Uterus (tissue), 4 donors: ENCODE data around the gene TTC24. TPM values are rescaled to one million over a fixed set of nuclear protein-coding genes. Genes with fewer than 3 reads are reported as not detected.

Experiments used
- DNase-seq, 2 donors: peaks; one replicate each; pipeline ENCODE4 v3.0.0-alpha.2; 2019 to 2020
- H3K27ac ChIP-seq, 2 donors: fragments of 200-600 bp; sonication (generic); 1 replicate in 1 of 2; 2 replicates in 1 of 2; pipeline ENCODE4 v1.5.1; 2016 to 2018
- H3K27me3 ChIP-seq, 2 donors: fragments of 200-600 bp; sonication (generic); one replicate each; pipeline ENCODE4 v1.5.1; 2018 to 2019; ENCODE audit warnings: control low read depth in 1 of 2
- H3K36me3 ChIP-seq, 2 donors: fragments of 200-600 bp; sonication (generic); one replicate each; pipeline ENCODE4 v1.5.1; 2019; ENCODE audit warnings: control low read depth in 1 of 2
- H3K4me1 ChIP-seq, 2 donors: fragments of 200-600 bp; sonication (generic); one replicate each; pipeline ENCODE4 v1.5.1; 2018 to 2019; ENCODE audit warnings: control low read depth in 1 of 2
- H3K4me3 ChIP-seq, 2 donors: fragments of 200-600 bp; sonication (generic); 1 replicate in 1 of 2; 2 replicates in 1 of 2; pipeline ENCODE4 v1.5.1; 2018 to 2019; ENCODE audit warnings: mild to moderate bottlenecking in 1 of 2
- H3K9me3 ChIP-seq, 2 donors: fragments of 200-600 bp; sonication (generic); one replicate each; pipeline ENCODE4 v1.5.1; 2019; ENCODE audit warnings: control low read depth in 1 of 2
- POLR2A ChIP-seq, 2 donors: fragments of 450-650 bp; IDR thresholded peaks; one replicate each; pipeline ENCODE4 v1.6.1; 2016; ENCODE audit warnings: antibody characterized with exemption in 2 of 2, mild to moderate bottlenecking in 1 of 2, moderate library complexity in 1 of 2
- intact Hi-C: fragments of 100-400 bp; cut with DNase I; formaldehyde crosslinking; loops from one replicate; pipeline ENCODE4 v1.15.1; 2023; ENCODE audit warnings: low total_unique reads
- total RNA-seq, 4 donors: library from RNA; depleted of rRNA in 3 of 4; stranded (reverse); fragments of >200 nt in 3 of 4; gene quantifications; one replicate each; pipeline versions ENCODE4 v1.1.0 to v1.2.4, GENCODE V29; 2014 to 2023
- TF ChIP-seq, protein P1 (sequence below), 4 experiments: fragments of 200-600 bp in 2 of 4; fragments of 450-650 bp in 2 of 4; sonication (generic) in 2 of 4; IDR thresholded peaks; one replicate each; pipeline ENCODE4 v1.5.1; 2016 to 2019; ENCODE audit warnings: antibody characterized with exemption in 4 of 4, mild to moderate bottlenecking in 2 of 4, moderate library complexity in 1 of 4
- donor health status: DM: yes; HTN: yes; CAD: no.

TTC24 gene
- total RNA-seq, 4 donors from 2014 or later: not detected

DNA sequence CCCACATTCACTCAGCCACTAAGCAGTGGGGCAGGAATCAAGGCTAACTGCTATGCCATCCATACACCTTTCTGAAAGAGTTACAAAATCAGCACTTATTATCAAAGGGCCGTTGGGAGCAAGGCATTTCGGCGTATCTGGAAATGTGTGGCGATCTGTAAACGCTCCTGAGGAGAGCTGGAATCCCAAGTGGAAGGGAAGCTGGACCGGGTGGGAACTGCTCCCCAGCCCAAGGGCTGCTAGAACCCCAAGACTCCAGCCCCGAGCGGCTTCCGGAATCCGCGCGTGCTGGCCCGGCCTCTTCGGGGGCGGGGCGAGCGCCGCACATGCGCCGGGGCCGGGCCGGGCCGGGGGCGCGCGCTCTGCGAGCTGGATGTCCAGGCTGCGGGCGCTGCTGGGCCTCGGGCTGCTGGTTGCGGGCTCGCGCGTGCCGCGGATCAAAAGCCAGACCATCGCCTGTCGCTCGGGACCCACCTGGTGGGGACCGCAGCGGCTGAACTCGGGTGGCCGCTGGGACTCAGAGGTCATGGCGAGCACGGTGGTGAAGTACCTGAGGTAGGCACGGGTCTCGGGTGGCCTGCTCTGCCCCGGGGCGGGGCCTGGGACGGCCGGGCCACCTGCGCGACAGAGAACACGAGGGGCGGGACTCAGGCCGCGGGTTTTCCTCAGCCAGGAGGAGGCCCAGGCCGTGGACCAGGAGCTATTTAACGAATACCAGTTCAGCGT lies 12.1 kb downstream of the TTC24 start, which contains the start of gene NAXE:
Gene NAXE (plus strand): TSS at position 345 of the 726 bp plus-strand sequence. CDS start 29 bp downstream, at position 374.
- H3K9me3 ChIP-seq: no peaks in the 10 kb centered on the region
- peak; percentile 55 to 73 for DNase-seq
- no peaks in the 10 kb centered on the region for H3K4me1 ChIP-seq
- peak within 1 kb of the TSS; percentile 87 to 93 for H3K27ac ChIP-seq
- H3K27me3 ChIP-seq: no peaks in the 10 kb centered on the region
- peak within 1 kb of the TSS; percentile 66 to 68 for H3K4me3 ChIP-seq
- intact Hi-C loops: no loop called here
- peak; percentile 68 to 69 for TF ChIP-seq POLR2A (IDR thresholded peaks at IDR 0.05)
- TF ChIP-seq, protein P1, sequence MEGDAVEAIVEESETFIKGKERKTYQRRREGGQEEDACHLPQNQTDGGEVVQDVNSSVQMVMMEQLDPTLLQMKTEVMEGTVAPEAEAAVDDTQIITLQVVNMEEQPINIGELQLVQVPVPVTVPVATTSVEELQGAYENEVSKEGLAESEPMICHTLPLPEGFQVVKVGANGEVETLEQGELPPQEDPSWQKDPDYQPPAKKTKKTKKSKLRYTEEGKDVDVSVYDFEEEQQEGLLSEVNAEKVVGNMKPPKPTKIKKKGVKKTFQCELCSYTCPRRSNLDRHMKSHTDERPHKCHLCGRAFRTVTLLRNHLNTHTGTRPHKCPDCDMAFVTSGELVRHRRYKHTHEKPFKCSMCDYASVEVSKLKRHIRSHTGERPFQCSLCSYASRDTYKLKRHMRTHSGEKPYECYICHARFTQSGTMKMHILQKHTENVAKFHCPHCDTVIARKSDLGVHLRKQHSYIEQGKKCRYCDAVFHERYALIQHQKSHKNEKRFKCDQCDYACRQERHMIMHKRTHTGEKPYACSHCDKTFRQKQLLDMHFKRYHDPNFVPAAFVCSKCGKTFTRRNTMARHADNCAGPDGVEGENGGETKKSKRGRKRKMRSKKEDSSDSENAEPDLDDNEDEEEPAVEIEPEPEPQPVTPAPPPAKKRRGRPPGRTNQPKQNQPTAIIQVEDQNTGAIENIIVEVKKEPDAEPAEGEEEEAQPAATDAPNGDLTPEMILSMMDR (IDR thresholded peaks at IDR 0.05): peak in 1 of 4 experiments; percentile 4
- H3K36me3 ChIP-seq: no peaks in the 10 kb centered on the region

DNA sequence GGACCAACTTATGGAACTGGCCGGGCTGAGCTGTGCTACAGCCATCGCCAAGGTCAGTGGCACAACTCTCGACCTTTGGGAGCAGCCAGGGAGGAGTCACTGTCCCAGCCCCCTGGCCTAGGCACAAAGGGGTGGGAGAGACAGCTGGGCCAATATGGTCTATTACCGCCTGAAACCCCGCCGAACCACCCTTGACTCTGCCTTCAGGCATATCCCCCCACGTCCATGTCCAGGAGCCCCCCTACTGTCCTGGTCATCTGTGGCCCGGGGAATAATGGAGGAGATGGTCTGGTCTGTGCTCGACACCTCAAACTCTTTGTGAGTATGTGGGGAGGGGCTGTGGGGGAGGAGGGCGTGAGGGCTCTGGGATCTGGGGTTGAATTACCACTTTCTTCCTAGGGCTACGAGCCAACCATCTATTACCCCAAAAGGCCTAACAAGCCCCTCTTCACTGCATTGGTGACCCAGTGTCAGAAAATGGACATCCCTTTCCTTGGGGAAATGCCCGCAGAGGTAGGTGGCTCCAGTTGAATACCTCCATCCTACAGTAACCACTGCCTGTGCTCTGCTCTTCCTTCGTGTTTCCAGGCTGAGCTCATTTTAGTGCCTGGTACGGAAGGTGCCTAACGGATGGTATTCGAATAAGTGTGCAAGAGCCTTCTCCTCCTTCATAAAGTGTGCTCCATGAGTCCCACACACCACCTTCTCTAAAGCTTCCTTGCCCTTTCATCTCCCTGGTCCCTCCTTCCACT lies 12.8 kb downstream of the TTC24 start:
- no peak for DNase-seq
- H3K36me3 ChIP-seq: no peaks in the 10 kb centered on the region
- TF ChIP-seq, protein P1 (IDR thresholded peaks at IDR 0.05): no peak
- TF ChIP-seq POLR2A (IDR thresholded peaks at IDR 0.05): no peak
- no peaks in the 10 kb centered on the region for H3K9me3 ChIP-seq
- H3K4me3 ChIP-seq: peak overlapping the region; percentile 66 to 68
- no peaks in the 10 kb centered on the region for H3K27me3 ChIP-seq
- peak overlapping the region; percentile 87 to 93 for H3K27ac ChIP-seq
- intact Hi-C loops: no loop called here
- no peaks in the 10 kb centered on the region for H3K4me1 ChIP-seq

DNA sequence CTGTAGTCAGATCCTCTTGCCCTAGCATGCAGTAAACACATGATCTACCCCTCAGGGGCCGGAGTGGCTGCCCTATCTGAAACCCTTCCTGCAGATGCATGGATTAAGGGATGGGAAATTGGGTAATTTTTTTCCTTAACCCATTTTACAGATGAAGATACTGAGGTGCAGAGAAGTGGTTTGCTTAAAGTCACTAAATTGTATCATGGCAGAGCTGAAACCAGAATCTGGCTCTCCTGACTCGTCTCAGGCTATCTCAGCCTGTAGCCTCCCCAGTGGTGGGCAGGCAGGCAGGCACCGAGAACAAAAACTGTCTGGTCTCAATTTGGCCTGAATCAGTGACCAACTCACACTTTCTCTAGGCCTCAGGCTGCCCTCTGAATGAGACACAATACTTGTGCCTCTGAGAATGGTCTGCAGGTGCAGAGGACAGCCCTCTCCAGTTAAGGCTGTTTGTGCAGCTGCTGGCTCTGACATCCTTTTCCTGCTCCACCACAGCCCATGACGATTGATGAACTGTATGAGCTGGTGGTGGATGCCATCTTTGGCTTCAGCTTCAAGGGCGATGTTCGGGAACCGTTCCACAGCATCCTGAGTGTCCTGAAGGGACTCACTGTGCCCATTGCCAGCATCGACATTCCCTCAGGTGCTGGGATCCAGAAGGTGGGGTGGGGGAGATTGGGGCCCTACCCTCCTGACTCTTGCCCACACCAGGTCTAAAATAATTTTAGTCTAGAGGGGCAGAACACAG lies 13.6 kb downstream of the TTC24 start:
- no peaks in the 10 kb centered on the region for H3K36me3 ChIP-seq
- H3K27ac ChIP-seq: no peak overlapping the region
- no peaks in the 10 kb centered on the region for H3K27me3 ChIP-seq
- no peak overlapping the region for H3K4me3 ChIP-seq
- TF ChIP-seq, protein P1 (IDR thresholded peaks at IDR 0.05): no peak
- TF ChIP-seq POLR2A (IDR thresholded peaks at IDR 0.05): no peak
- intact Hi-C loops: no loop called here
- H3K9me3 ChIP-seq: no peaks in the 10 kb centered on the region
- DNase-seq: no peak
- H3K4me1 ChIP-seq: no peaks in the 10 kb centered on the region

DNA sequence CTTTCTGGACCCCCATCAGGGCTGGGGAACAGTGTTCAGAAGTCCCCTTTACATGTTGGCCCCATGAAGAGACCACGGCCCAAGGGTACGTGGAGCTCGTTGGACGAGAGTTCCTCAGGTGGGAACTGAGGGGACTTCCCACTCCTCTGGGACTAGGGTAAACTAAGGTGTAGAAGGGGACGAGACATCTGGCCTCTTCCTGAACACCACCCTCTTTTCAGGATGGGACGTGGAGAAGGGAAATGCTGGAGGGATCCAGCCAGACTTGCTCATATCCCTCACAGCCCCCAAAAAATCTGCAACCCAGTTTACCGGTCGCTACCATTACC lies 14.1 kb downstream of the TTC24 start:
- H3K9me3 ChIP-seq: no peaks in the 10 kb centered on the region
- no peak for TF ChIP-seq POLR2A (IDR thresholded peaks at IDR 0.05)
- TF ChIP-seq, protein P1 (IDR thresholded peaks at IDR 0.05): no peak
- intact Hi-C loops: no loop called here
- no peaks in the 10 kb centered on the region for H3K27me3 ChIP-seq
- H3K4me3 ChIP-seq: no peak overlapping the region
- no peak for DNase-seq
- H3K27ac ChIP-seq: no peak overlapping the region
- no peaks in the 10 kb centered on the region for H3K4me1 ChIP-seq
- H3K36me3 ChIP-seq: no peaks in the 10 kb centered on the region
